Trophoblast cell (in vitro differentiated cells and primary cell): ENCODE data around the gene NCOA6.
"Not testable (repeated sequence)": the region's sequence is repeated elsewhere in the genome, so short reads cannot be mapped to it uniquely, and the experiment has no call there.

ENCODE experiments used
- DNase-seq, 2 donors: peaks; one replicate each; pipeline ENCODE4 v3.0.0-alpha.2; 2016
- H2AFZ ChIP-seq: 2 replicates; pipeline ENCODE4 v1.6.1; 2013; ENCODE audit warnings: low read length, moderate library complexity, mild to moderate bottlenecking; ENCODE audit not compliant: insufficient read depth, poor library complexity
- H2AK5ac ChIP-seq: 2 replicates; pipeline ENCODE4 v1.6.1; 2013; ENCODE audit warnings: mild to moderate bottlenecking, low read length
- H2BK120ac ChIP-seq: 2 replicates; pipeline ENCODE4 v1.6.1; 2013; ENCODE audit warnings: low read length, mild to moderate bottlenecking, moderate library complexity; ENCODE audit not compliant: insufficient read depth, poor library complexity
- H2BK12ac ChIP-seq: 2 replicates; pipeline ENCODE4 v1.6.1; 2013; ENCODE audit warnings: mild to moderate bottlenecking, low read length, moderate library complexity
- H2BK5ac ChIP-seq: 2 replicates; pipeline ENCODE4 v1.6.1; 2013; ENCODE audit warnings: low read length, low read depth, moderate library complexity, mild to moderate bottlenecking; ENCODE audit not compliant: poor library complexity
- H3K14ac ChIP-seq: 2 replicates; pipeline ENCODE4 v1.6.1; 2013; ENCODE audit warnings: mild to moderate bottlenecking, low read length
- H3K18ac ChIP-seq: 2 replicates; pipeline ENCODE4 v1.6.1; 2013; ENCODE audit warnings: mild to moderate bottlenecking, low read length
- H3K23ac ChIP-seq: 2 replicates; pipeline ENCODE4 v1.6.1; 2013; ENCODE audit warnings: low read length
- H3K27ac ChIP-seq: 2 replicates; pipeline ENCODE4 v1.5.1; 2013; ENCODE audit warnings: low read depth, mild to moderate bottlenecking, inconsistent platforms, low read length, moderate library complexity
- H3K27me3 ChIP-seq: 2 replicates; pipeline ENCODE4 v1.6.1; 2013; ENCODE audit warnings: inconsistent platforms, mild to moderate bottlenecking, low read length, moderate library complexity; ENCODE audit not compliant: insufficient read depth
- H3K36me3 ChIP-seq, 2 experiments: 1 replicate in 1 of 2; 2 replicates in 1 of 2; pipeline ENCODE4 v1.6.1; 2013; ENCODE audit warnings: low read length in 2 of 2, mild to moderate bottlenecking in 2 of 2, moderate library complexity in 1 of 2; ENCODE audit not compliant: insufficient read depth in 2 of 2, control insufficient read depth in 1 of 2
- H3K4ac ChIP-seq: 2 replicates; pipeline ENCODE4 v1.6.1; 2013; ENCODE audit warnings: low read depth, mild to moderate bottlenecking, low read length, moderate library complexity
- H3K4me1 ChIP-seq, 2 experiments: 1 replicate in 1 of 2; 2 replicates in 1 of 2; pipeline ENCODE4 v1.6.1; 2013; ENCODE audit warnings: low read length in 2 of 2, mild to moderate bottlenecking in 2 of 2, moderate library complexity in 1 of 2; ENCODE audit not compliant: insufficient read depth in 2 of 2, control insufficient read depth in 1 of 2
- H3K4me2 ChIP-seq: 2 replicates; pipeline ENCODE4 v1.6.1; 2013; ENCODE audit warnings: inconsistent platforms, mild to moderate bottlenecking, low read length, moderate library complexity
- H3K4me3 ChIP-seq: 2 replicates; pipeline ENCODE4 v1.5.1; 2013; ENCODE audit warnings: mild to moderate bottlenecking, low read depth, low read length, inconsistent platforms
- H3K79me1 ChIP-seq: one replicate; pipeline ENCODE4 v1.6.1; 2013; ENCODE audit warnings: low read length
- H3K79me2 ChIP-seq: 2 replicates; pipeline ENCODE4 v1.6.1; 2013; ENCODE audit warnings: low read length, mild to moderate bottlenecking; ENCODE audit not compliant: control insufficient read depth, insufficient read depth, poor library complexity
- H3K9ac ChIP-seq: 2 replicates; pipeline ENCODE4 v1.6.1; 2013; ENCODE audit warnings: mild to moderate bottlenecking, low read length
- H3K9me3 ChIP-seq: 2 replicates; pipeline ENCODE4 v1.6.1; 2013; ENCODE audit warnings: low read depth, mild to moderate bottlenecking, control low read depth, inconsistent platforms, low read length; ENCODE audit not compliant: insufficient read depth
- H4K12ac ChIP-seq: 2 replicates; pipeline ENCODE4 v1.6.1; 2013; ENCODE audit warnings: low read depth, mild to moderate bottlenecking, low read length, moderate library complexity
- H4K8ac ChIP-seq: 2 replicates; pipeline ENCODE4 v1.6.1; 2013; ENCODE audit warnings: low read depth, mild to moderate bottlenecking, low read length, moderate library complexity
- H4K91ac ChIP-seq: one replicate; pipeline ENCODE4 v1.6.1; 2013; ENCODE audit warnings: low read depth, mild to moderate bottlenecking, low read length, moderate library complexity
- WGBS: extraction: QIAGEN DNeasy Blood & Tissue Kit; methylation state at CpG from one replicate; pipeline ENCODE4 v1.1.7; 2013; ENCODE audit warnings: missing lambda C conversion rate; ENCODE audit not compliant: insufficient read length, insufficient coverage; ENCODE audit errors: extremely low coverage; 5-methylcytosine and 5-hydroxymethylcytosine counted together

NCOA6 gene

DNA sequence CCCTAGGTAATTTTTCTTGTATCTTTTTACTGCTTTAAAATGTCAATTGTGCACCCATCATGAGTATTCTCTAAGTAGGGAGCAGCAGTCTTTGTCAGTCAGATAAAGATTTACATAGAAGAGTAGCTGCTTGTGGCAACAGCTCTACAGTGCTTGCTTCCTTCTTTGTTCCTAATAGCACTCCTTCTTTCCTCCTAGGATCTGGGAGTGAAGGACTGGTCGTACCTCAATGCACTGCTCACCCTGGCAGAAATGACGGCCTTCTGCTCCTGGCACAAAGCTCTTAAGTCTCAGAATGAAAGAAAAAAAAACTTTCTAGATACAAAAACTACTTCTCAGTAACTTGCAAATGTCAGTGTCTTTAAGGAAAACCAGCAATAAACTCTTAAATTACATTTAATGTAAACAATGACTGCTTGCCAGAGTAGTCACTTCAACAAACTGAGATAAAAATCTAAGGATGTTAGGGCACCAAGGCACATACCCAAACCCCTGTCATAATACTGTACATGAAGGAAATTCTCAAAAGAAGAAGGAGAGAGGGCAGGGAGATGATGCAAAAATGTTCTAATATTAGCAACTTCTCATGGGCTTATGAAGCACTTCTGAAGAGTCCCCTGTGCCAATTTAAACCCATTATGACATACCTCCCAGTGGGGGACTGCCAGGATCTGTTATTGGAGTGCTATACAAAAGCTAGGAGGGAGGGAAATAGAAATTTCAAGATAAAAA, 34.0 kb downstream of the NCOA6 start:
- Histone ChIP-seq H3K27me3 (no peaks in the 10 kb centered on the region), H3K18ac (no peak overlapping the region), H2AK5ac (no peak overlapping the region), H4K91ac (no peak overlapping the region), H2BK12ac (no peak overlapping the region), H3K4ac (no peak overlapping the region), H3K27ac (no peak overlapping the region), H3K4me3 (no peak overlapping the region), H3K23ac (no peak overlapping the region), H3K4me1 (no peaks in the 10 kb centered on the region), H3K9me3 (no peaks in the 10 kb centered on the region), H3K14ac (no peak overlapping the region), H3K9ac (no peak overlapping the region), H4K12ac (no peak overlapping the region), H3K79me1 (no peaks in the 10 kb centered on the region), H3K79me2 (no peaks in the 10 kb centered on the region), H3K36me3 (peaks cover 2 to 13% of the 10 kb centered on the region in 2 experiments), H4K8ac (no peak overlapping the region), H2AFZ (no peak overlapping the region), H2BK120ac (no peak overlapping the region), H2BK5ac (no peak overlapping the region), H3K4me2 (no peak overlapping the region)
- no peak for DNase-seq
- WGBS = no CpG with 5 or more reads among the region's 2 CpGs

DNA sequence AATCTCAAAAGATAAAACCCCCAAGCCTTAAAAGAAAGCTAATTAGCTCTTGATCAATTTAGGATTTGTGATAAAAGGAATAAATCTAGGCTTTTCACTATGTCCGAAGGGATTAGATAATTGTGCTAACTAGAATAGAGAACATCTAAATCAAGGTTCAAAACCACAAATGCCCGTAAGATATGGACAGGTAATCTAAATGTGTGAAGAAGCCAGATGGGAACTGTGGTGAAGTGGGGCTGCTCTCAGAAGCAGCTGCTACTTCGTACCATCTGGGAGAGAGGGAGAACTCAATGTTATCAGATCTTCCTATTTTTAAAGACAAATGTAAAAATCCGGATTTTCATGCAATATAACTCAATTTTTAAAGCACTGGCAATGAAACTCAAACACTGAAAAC, 44.2 kb downstream of the NCOA6 start:
- Histone ChIP-seq H3K9ac (no peak overlapping the region), H3K9me3 (no peaks in the 10 kb centered on the region), H3K27ac (no peak overlapping the region), H3K79me2 (no peaks in the 10 kb centered on the region), H2BK5ac (no peak overlapping the region), H3K14ac (no peak overlapping the region), H3K4ac (no peak overlapping the region), H3K27me3 (no peaks in the 10 kb centered on the region), H3K36me3 (peaks cover 6 to 9% of the 10 kb centered on the region in 2 experiments), H3K18ac (no peak overlapping the region), H4K8ac (no peak overlapping the region), H3K4me1 (no peaks in the 10 kb centered on the region), H2BK12ac (no peak overlapping the region), H4K91ac (no peak overlapping the region), H2AK5ac (no peak overlapping the region), H3K23ac (no peak overlapping the region), H3K4me3 (no peak overlapping the region), H4K12ac (no peak overlapping the region), H3K4me2 (no peak overlapping the region), H2AFZ (no peak overlapping the region), H3K79me1 (no peaks in the 10 kb centered on the region), H2BK120ac (no peak overlapping the region)
- WGBS = no CpG with 5 or more reads among the region's 4 CpGs
- no peak for DNase-seq

DNA sequence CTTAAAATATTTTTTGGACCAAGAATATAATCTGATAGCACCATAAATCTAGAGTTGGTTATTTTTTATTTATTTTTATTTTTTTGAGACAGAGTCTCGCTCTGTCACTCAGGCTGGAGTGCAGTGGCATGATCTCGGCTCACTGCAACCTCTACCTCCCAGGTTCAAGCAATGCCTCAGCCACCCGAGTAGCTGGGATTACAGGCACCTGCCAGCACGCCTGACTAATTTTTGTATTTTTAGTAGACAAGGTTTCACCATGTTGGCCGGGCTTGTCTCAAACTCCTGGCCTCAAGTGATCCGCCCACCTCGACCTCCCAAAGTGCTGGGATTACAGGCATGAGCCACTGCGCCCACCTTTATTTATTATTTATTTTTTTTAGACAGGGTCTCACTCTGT, 45.2 kb downstream of the NCOA6 start:
- not testable (repeated sequence) for DNase-seq, H3K79me2 ChIP-seq, H3K4me3 ChIP-seq, H2BK120ac ChIP-seq, H3K4me2 ChIP-seq, H2BK12ac ChIP-seq, H4K8ac ChIP-seq, H2AK5ac ChIP-seq, H2BK5ac ChIP-seq, H3K23ac ChIP-seq, H3K27me3 ChIP-seq, H3K79me1 ChIP-seq, H2AFZ ChIP-seq, H3K4ac ChIP-seq, H3K18ac ChIP-seq, H3K14ac ChIP-seq, H4K12ac ChIP-seq, H3K9me3 ChIP-seq, H3K4me1 ChIP-seq, H4K91ac ChIP-seq, H3K9ac ChIP-seq, H3K27ac ChIP-seq
- no CpG with 5 or more reads among the region's 8 CpGs for WGBS
- H3K36me3 ChIP-seq = peaks cover 8 to 15% of the 10 kb centered on the region in 2 experiments

DNA sequence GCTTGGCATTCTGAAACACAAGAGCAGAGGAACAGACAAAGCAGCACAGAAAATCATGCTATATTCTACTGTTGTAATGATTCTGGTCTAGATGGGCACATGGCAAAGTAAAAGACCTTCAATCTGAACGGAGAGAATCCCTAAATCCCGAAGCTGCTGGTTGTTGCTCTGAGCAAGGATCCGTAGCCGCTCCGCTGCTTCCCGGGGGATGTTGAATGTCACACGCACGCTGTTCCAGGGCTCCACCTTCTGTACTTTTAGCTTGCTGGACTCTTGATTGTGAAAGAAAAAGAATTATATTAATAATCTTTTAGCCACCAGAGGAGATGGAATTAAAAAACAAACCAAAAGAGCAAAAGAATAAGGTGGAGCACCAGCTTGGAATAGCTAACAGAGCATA, 49.3 kb downstream of the NCOA6 start:
- no peak overlapping the region for H2AFZ ChIP-seq
- H3K4me3 ChIP-seq = no peak overlapping the region
- H2AK5ac ChIP-seq = no peak overlapping the region
- no peak overlapping the region for H3K27ac ChIP-seq
- no peak overlapping the region for H2BK120ac ChIP-seq
- H2BK5ac ChIP-seq = no peak overlapping the region
- no peak overlapping the region for H3K9ac ChIP-seq
- no CpG with 5 or more reads among the region's 8 CpGs for WGBS
- H3K4me2 ChIP-seq = no peak overlapping the region
- no peak overlapping the region for H3K18ac ChIP-seq
- no peaks in the 10 kb centered on the region for H3K4me1 ChIP-seq
- no peak for DNase-seq
- H4K8ac ChIP-seq = no peak overlapping the region
- H3K14ac ChIP-seq = no peak overlapping the region
- no peaks in the 10 kb centered on the region for H3K27me3 ChIP-seq
- no peak overlapping the region for H2BK12ac ChIP-seq
- no peak overlapping the region for H3K4ac ChIP-seq
- no peak overlapping the region for H3K23ac ChIP-seq
- no peaks in the 10 kb centered on the region for H3K9me3 ChIP-seq
- H4K12ac ChIP-seq = no peak overlapping the region
- H3K36me3 ChIP-seq = peaks cover 19 to 30% of the 10 kb centered on the region in 2 experiments
- no peak overlapping the region for H4K91ac ChIP-seq
- no peaks in the 10 kb centered on the region for H3K79me1 ChIP-seq
- H3K79me2 ChIP-seq = no peaks in the 10 kb centered on the region
